H1 (cell line): ENCODE data around the gene MMP11. TPM values are rescaled to one million over a fixed set of nuclear protein-coding genes. Genes with fewer than 3 reads are reported as not detected.

Experiments used
- NANOG ChIP-seq: IDR thresholded peaks from 2 replicates; pipeline ENCODE4 v1.6.1; 2011; ENCODE audit warnings: low read length, low read depth, mild to moderate bottlenecking, inconsistent platforms; ENCODE audit not compliant: insufficient read depth, poor library complexity, severe bottlenecking
- polyA plus RNA-seq, 7 experiments: library from polyadenylated mRNA; depleted of rRNA in 3 of 7; stranded (reverse) in 5 of 7; unstranded in 2 of 7; fragments of >200 nt in 5 of 7; fragments of 200-250 nt in 2 of 7; gene quantifications; 1 replicate in 5 of 7; 2 replicates in 1 of 7; 4 replicates in 1 of 7; pipeline versions ENCODE4 v1.2.1 to v1.2.3, GENCODE V29; 2011 to 2013; ENCODE audit warnings: missing spikeins in 2 of 7, mixed read lengths in 2 of 7
- total RNA-seq: library from RNA; stranded (reverse); fragmentation: NEBNext Ultra II Directional; extraction: Animal tissue kit (Norgen Biotek cat#: 25700); gene quantifications from 2 replicates; pipeline ENCODE4 v1.2.1, GENCODE V29; 2021

Gene MMP11
- total and polyA plus RNA-seq, 2 of the 8 experiments (the other 6 are each of a cell fraction or from before 2014, with no cell fraction given): 10.2 to 18.3 TPM

DNA sequence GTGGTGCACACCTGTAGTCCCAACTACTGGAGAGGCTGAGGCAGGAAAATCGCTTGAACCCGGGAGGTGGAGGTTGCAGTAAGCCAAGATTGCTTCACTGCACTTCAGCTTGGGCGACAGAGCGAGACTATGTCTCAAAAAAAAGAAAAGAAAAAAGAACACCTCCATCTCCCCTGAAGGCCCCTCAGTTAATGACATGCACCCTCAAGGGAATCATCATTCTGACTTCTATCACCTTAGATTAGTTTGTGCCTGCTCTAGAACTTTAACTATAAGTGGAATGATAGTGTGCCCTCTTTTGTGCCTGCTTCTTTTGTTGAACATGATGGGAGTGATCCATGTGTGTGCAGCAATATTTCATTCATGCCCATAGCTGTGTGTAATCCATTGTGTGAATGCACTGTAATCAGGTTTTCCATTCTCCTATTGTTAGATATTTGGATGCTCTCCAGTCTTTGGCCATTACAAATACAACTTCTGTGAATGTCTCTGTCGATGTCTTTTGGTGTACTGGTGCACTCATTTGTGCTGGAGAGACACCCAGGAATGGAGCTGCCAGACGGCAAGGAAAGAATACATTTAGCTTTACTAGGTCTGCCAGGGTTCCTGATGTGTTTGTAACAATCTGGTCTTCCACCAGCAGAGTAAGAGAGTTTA, 17.5 kb upstream of the MMP11 start (continued):
- TF ChIP-seq NANOG: no peak
- TF ChIP-seq, all 59 proteins: peak for 0
